ENCODE results near the gene PHF11. TPM values are rescaled to one million over a fixed set of nuclear protein-coding genes. Genes with fewer than 3 reads are reported as not detected.

Gene PHF11
- total RNA-seq, 1 donor from 2014 or later = 6.6 TPM

DNA sequence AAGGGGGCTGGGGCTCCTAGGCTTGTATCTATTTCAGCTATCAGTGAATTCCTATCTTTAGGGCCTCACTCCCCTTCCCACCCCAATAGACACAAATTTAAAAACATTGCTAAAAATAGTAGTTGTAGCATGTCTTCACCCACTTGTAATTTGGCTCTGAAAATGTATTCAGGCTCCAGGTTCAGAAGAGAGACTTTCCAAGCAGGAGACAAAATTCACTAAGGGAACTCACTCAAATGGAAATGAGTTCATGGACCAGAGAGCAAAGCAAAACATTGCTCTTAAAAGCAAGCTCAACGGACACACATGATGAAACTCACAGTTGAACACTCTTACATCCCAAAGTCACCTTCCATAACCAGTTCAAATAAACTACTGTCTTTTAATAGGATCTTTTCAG is 36.8 kb downstream of the PHF11 start:
- Mint-ChIP-seq H3K36me3 (peaks cover 41% of the 10 kb centered on the region), H3K9me3 (no peaks in the 10 kb centered on the region), H3K27me3 (ENCODE audit: insufficient read depth, low read depth) (no peaks in the 10 kb centered on the region), H3K4me1 (peaks cover 13% of the 10 kb centered on the region), H3K4me3 (no peak overlapping the region), H3K27ac (no peak overlapping the region)
- TF ChIP-seq, protein P1, sequence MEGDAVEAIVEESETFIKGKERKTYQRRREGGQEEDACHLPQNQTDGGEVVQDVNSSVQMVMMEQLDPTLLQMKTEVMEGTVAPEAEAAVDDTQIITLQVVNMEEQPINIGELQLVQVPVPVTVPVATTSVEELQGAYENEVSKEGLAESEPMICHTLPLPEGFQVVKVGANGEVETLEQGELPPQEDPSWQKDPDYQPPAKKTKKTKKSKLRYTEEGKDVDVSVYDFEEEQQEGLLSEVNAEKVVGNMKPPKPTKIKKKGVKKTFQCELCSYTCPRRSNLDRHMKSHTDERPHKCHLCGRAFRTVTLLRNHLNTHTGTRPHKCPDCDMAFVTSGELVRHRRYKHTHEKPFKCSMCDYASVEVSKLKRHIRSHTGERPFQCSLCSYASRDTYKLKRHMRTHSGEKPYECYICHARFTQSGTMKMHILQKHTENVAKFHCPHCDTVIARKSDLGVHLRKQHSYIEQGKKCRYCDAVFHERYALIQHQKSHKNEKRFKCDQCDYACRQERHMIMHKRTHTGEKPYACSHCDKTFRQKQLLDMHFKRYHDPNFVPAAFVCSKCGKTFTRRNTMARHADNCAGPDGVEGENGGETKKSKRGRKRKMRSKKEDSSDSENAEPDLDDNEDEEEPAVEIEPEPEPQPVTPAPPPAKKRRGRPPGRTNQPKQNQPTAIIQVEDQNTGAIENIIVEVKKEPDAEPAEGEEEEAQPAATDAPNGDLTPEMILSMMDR (IDR thresholded peaks at IDR 0.05) = no peak
- no peak for TF ChIP-seq EZH2 (IDR thresholded peaks at IDR 0.05)
- TF ChIP-seq EZH2phosphoT487 (IDR thresholded peaks at IDR 0.05) = no peak
- H3K27ac ChIP-seq = no peak overlapping the region
- H3F3A ChIP-seq (ENCODE audit: low read depth) = no peaks in the 10 kb centered on the region
- no peak overlapping the region for H2AFZ ChIP-seq (replicated peaks)
- H3K4me3 ChIP-seq = no peak overlapping the region
- H3K36me3 ChIP-seq = no peaks in the 10 kb centered on the region
- no peak for DNase-seq (ENCODE audit: low spot score)
- H3K9ac ChIP-seq = no peak overlapping the region
- no peaks in the 10 kb centered on the region for H3K4me1 ChIP-seq
- no peaks in the 10 kb centered on the region for H3K9me3 ChIP-seq (ENCODE audit: low read depth)
- no peaks in the 10 kb centered on the region for H4K20me1 ChIP-seq (ENCODE audit: low read depth)
- H3K27me3 ChIP-seq = no peaks in the 10 kb centered on the region
- no peak overlapping the region for H3K4me2 ChIP-seq
- no peaks in the 10 kb centered on the region for H3K79me2 ChIP-seq (ENCODE audit: low read depth)

DNA sequence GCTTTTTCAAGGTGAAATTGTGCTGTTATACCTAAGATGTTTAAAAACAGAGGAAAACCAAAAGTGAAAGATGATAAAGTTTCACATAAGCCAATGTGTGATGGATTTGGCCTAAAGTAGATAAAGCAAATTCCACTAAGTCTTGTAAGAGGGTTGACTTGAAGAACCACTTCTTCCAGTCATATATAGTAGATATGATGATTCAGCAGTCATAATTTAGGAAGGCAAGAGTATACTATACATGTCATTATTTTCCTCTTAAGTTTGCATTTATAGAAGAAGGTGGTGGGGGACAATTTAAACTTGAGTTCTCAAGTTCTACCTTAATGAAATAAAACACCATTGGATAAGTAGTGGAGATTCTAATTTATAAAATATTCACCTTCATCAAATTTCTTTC is 37.3 kb downstream of the PHF11 start:
- Mint-ChIP-seq H3K9me3 (no peaks in the 10 kb centered on the region), H3K27me3 (ENCODE audit: insufficient read depth, low read depth) (no peaks in the 10 kb centered on the region), H3K4me3 (no peak overlapping the region), H3K36me3 (peaks cover 44% of the 10 kb centered on the region), H3K27ac (no peak overlapping the region), H3K4me1 (peaks cover 13% of the 10 kb centered on the region)
- no peak overlapping the region for H3K4me2 ChIP-seq
- no peak for DNase-seq (ENCODE audit: low spot score)
- H3K4me1 ChIP-seq = no peaks in the 10 kb centered on the region
- no peak overlapping the region for H3K27ac ChIP-seq
- H3K9me3 ChIP-seq (ENCODE audit: low read depth) = no peaks in the 10 kb centered on the region
- no peaks in the 10 kb centered on the region for H3K79me2 ChIP-seq (ENCODE audit: low read depth)
- no peak overlapping the region for H3K9ac ChIP-seq
- no peak overlapping the region for H2AFZ ChIP-seq (replicated peaks)
- no peaks in the 10 kb centered on the region for H3F3A ChIP-seq (ENCODE audit: low read depth)
- no peaks in the 10 kb centered on the region for H3K27me3 ChIP-seq
- H4K20me1 ChIP-seq (ENCODE audit: low read depth) = no peaks in the 10 kb centered on the region
- H3K36me3 ChIP-seq = no peaks in the 10 kb centered on the region
- TF ChIP-seq, protein P1 (IDR thresholded peaks at IDR 0.05) = no peak
- TF ChIP-seq EZH2phosphoT487 (IDR thresholded peaks at IDR 0.05) (no peak), EZH2 (IDR thresholded peaks at IDR 0.05) (no peak)
- no peak overlapping the region for H3K4me3 ChIP-seq

DNA sequence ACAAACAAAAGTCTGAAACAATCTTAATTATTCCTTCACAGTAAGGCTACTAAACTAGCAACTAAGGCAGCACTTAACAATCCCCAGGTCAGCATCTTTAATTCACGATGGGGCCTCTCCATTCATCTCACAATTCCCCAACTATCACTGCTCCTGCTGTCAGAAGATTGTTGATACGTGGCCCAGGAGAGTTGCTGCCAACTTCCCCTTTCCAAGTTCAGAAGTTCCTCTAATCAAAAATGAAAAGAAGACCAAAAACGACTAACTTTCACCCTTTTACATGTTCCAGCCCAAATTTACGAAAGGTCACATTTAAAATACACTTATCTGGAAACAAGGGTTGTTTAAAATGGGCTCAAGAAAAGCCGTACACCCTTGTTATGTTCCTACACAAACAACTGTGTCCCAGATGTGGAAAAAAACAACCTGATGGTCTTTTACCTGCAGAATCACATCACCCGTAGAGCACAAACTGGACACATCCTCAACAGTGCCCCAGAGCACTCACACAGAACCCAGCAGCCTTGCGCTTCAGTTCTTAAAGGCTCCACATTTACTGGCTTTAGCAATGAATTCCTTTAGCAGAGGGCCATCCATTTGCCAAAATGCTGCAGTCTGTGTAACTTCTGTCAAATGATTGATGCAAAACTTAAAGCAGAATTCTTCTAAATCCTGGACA is 38.0 kb downstream of the PHF11 start:
- Mint-ChIP-seq H3K27ac (no peak overlapping the region), H3K27me3 (ENCODE audit: insufficient read depth, low read depth) (no peaks in the 10 kb centered on the region)
- H3K36me3 ChIP-seq = no peaks in the 10 kb centered on the region

More for the DNA sequence above, 38.0 kb downstream of the PHF11 start:
- H3K36me3 Mint-ChIP-seq = peaks cover 44% of the 10 kb centered on the region
- Histone ChIP-seq H3F3A (ENCODE audit: low read depth) (no peaks in the 10 kb centered on the region), H3K27ac (no peak overlapping the region), H3K9me3 (ENCODE audit: low read depth) (no peaks in the 10 kb centered on the region), H4K20me1 (ENCODE audit: low read depth) (no peaks in the 10 kb centered on the region), H3K9ac (no peak overlapping the region), H3K27me3 (no peaks in the 10 kb centered on the region), H3K79me2 (ENCODE audit: low read depth) (no peaks in the 10 kb centered on the region), H3K4me3 (no peak overlapping the region), H3K4me1 (no peaks in the 10 kb centered on the region), H3K4me2 (no peak overlapping the region), H2AFZ (replicated peaks) (no peak overlapping the region)
- H3K9me3 Mint-ChIP-seq = no peaks in the 10 kb centered on the region
- peaks cover 13% of the 10 kb centered on the region for H3K4me1 Mint-ChIP-seq
- no peak overlapping the region for H3K4me3 Mint-ChIP-seq
- no peak for DNase-seq (ENCODE audit: low spot score)
- no peak for TF ChIP-seq EZH2phosphoT487 (IDR thresholded peaks at IDR 0.05)
- TF ChIP-seq, protein P1 (IDR thresholded peaks at IDR 0.05) = no peak
- TF ChIP-seq EZH2 (IDR thresholded peaks at IDR 0.05) = no peak

All from neural progenitor cell (in vitro differentiated cells).